ENCODE measurements around the gene NRAP. TPM values are rescaled to one million over a fixed set of nuclear protein-coding genes. Genes with fewer than 3 reads are reported as not detected.

Gene NRAP
- total RNA-seq, 1 experiment from 2014 or later = not detected

- H3K36me3 ChIP-seq (ENCODE audit: low read depth) = no peaks in the 10 kb centered on the region
- DNase-seq = no peak
- no peak for TF ChIP-seq EZH2 (IDR thresholded peaks at IDR 0.05; ENCODE audit: low read depth)
- no peak for TF ChIP-seq CTCF (conservative IDR thresholded peaks at IDR 0.05)
- intact Hi-C loops (cut with micrococcal nuclease; ENCODE audit: unreplicated experiment) = no loop called here
- H3K4me1 ChIP-seq (replicated peaks; ENCODE audit: insufficient read depth) = no peaks in the 10 kb centered on the region
- no peak overlapping the region for H3K4me3 ChIP-seq
- no peak overlapping the region for H3K27ac ChIP-seq
- no TSS peak for BruUV-seq (replicated peaks)
- ChIA-PET CTCF (no interaction called here), POLR2A (ENCODE audit: unreplicated experiment) (no interaction called here)
- H3K9me2 ChIP-seq (ENCODE audit: insufficient read depth) = no peaks in the 10 kb centered on the region
- H3F3A ChIP-seq (ENCODE audit: insufficient read depth, low read depth) = no peaks in the 10 kb centered on the region
- H3K27me3 ChIP-seq (ENCODE audit: insufficient read depth, low read depth) = no peaks in the 10 kb centered on the region
- no peak overlapping the region for H2AFZ ChIP-seq
- H3K79me2 ChIP-seq (ENCODE audit: low read depth) = no peaks in the 10 kb centered on the region
- H3K4me2 ChIP-seq = no peak overlapping the region
- H4K20me1 ChIP-seq (ENCODE audit: insufficient read depth) = no peaks in the 10 kb centered on the region
- no peaks in the 10 kb centered on the region for H3K9me3 ChIP-seq (ENCODE audit: insufficient read depth, low read depth)
These were observed 49.2 kb upstream of the NRAP start for GRCh38 chr10:113712755-113713639.

GRCh38 chr10:113712024-113712423 lies 48.2 kb upstream of the NRAP start:
- Histone ChIP-seq H3K79me2 (ENCODE audit: low read depth) (no peaks in the 10 kb centered on the region), H3K36me3 (ENCODE audit: low read depth) (no peaks in the 10 kb centered on the region), H3K4me3 (no peak overlapping the region), H3F3A (ENCODE audit: insufficient read depth, low read depth) (no peaks in the 10 kb centered on the region), H3K27ac (no peak overlapping the region), H3K9me2 (ENCODE audit: insufficient read depth) (no peaks in the 10 kb centered on the region), H3K4me2 (no peak overlapping the region), H4K20me1 (ENCODE audit: insufficient read depth) (no peaks in the 10 kb centered on the region), H3K4me1 (replicated peaks; ENCODE audit: insufficient read depth) (no peaks in the 10 kb centered on the region), H3K27me3 (ENCODE audit: insufficient read depth, low read depth) (no peaks in the 10 kb centered on the region), H2AFZ (no peak overlapping the region), H3K9me3 (ENCODE audit: insufficient read depth, low read depth) (no peaks in the 10 kb centered on the region)
- POLR2A ChIA-PET (ENCODE audit: unreplicated experiment) = no interaction called here
- no TSS peak for BruUV-seq (replicated peaks)
- TF ChIP-seq CTCF (conservative IDR thresholded peaks at IDR 0.05) (no peak), EZH2 (IDR thresholded peaks at IDR 0.05; ENCODE audit: low read depth) (no peak)
- intact Hi-C loops (cut with micrococcal nuclease; ENCODE audit: unreplicated experiment) = no loop called here
- CTCF ChIA-PET = no interaction called here
- DNase-seq = no peak

GRCh38 chr10:113711142-113711541 lies 47.3 kb upstream of the NRAP start:
- H3K79me2 ChIP-seq (ENCODE audit: low read depth) = no peaks in the 10 kb centered on the region
- H3K27me3 ChIP-seq (ENCODE audit: insufficient read depth, low read depth) = no peaks in the 10 kb centered on the region
- BruUV-seq (replicated peaks) = no TSS peak
- POLR2A ChIA-PET (ENCODE audit: unreplicated experiment) = no interaction called here
- no peaks in the 10 kb centered on the region for H4K20me1 ChIP-seq (ENCODE audit: insufficient read depth)
- TF ChIP-seq EZH2 (IDR thresholded peaks at IDR 0.05; ENCODE audit: low read depth) (no peak), CTCF (conservative IDR thresholded peaks at IDR 0.05) (no peak)
- H2AFZ ChIP-seq = no peak overlapping the region
- no peak for DNase-seq
- H3K4me3 ChIP-seq = no peak overlapping the region
- H3F3A ChIP-seq (ENCODE audit: insufficient read depth, low read depth) = no peaks in the 10 kb centered on the region
- H3K9me3 ChIP-seq (ENCODE audit: insufficient read depth, low read depth) = no peaks in the 10 kb centered on the region
- H3K4me2 ChIP-seq = no peak overlapping the region
- H3K36me3 ChIP-seq (ENCODE audit: low read depth) = no peaks in the 10 kb centered on the region
- no peaks in the 10 kb centered on the region for H3K4me1 ChIP-seq (replicated peaks; ENCODE audit: insufficient read depth)
- H3K27ac ChIP-seq = no peak overlapping the region
- CTCF ChIA-PET = no interaction called here
- intact Hi-C loops (cut with micrococcal nuclease; ENCODE audit: unreplicated experiment) = no loop called here
- H3K9me2 ChIP-seq (ENCODE audit: insufficient read depth) = no peaks in the 10 kb centered on the region
